Activated CD4-positive, alpha-beta memory T cell treated with anti-CD3 and anti-CD28 coated beads for 36 hours (primary cell): Measurements from ENCODE around the gene FMN1. TPM values are rescaled to one million over a fixed set of nuclear protein-coding genes. Genes with fewer than 3 reads are reported as not detected.

Experiments
- CTCF ChIA-PET: fragments of 350-600 bp; sonication (Branson Sonifier 250); formaldehyde crosslinking; loops from one replicate; lab custom pipeline; 2021; ENCODE audit warnings: antibody characterized with exemption, inconsistent platforms; lab: Charles Lee
- POLR2A ChIA-PET: fragments of 350-600 bp; sonication (Branson Sonifier 250); formaldehyde crosslinking; loops from one replicate; lab custom pipeline; 2021; ENCODE audit warnings: antibody characterized with exemption; lab: Charles Lee
- DNase-seq: peaks from one replicate; pipeline ENCODE4 v3.0.0-alpha.2; 2020
- H3K27ac Mint-ChIP-seq: one replicate; pipeline ENCODE4 v1.8.0; 2021; ENCODE audit warnings: mixed read lengths
- H3K27me3 Mint-ChIP-seq: one replicate; pipeline ENCODE4 v1.8.0; 2021; ENCODE audit warnings: mixed read lengths
- H3K36me3 Mint-ChIP-seq: one replicate; pipeline ENCODE4 v1.8.0; 2021; ENCODE audit warnings: mixed read lengths
- H3K4me1 Mint-ChIP-seq: one replicate; pipeline ENCODE4 v1.8.0; 2021; ENCODE audit warnings: low read depth, mixed read lengths
- H3K4me3 Mint-ChIP-seq: one replicate; pipeline ENCODE4 v1.8.0; 2021; ENCODE audit warnings: mild to moderate bottlenecking, mixed read lengths
- H3K9me3 Mint-ChIP-seq: one replicate; pipeline ENCODE4 v1.8.0; 2021; ENCODE audit warnings: mixed read lengths
- intact Hi-C: fragments of 100-400 bp; cut with micrococcal nuclease; formaldehyde crosslinking; loops from one replicate; pipeline ENCODE4 v1.15.1; 2023
- total RNA-seq, 2 experiments: library from RNA; stranded (reverse); gene quantifications; one replicate each; pipeline ENCODE4 v1.2.3, GENCODE V29; 2021

The FMN1 gene
- total RNA-seq, 2 experiments from 2014 or later: 0.05 TPM; not detected in 1

- DNase-seq: no peak
- intact Hi-C loops: no loop called here
- POLR2A ChIA-PET: no interaction called here
- Mint-ChIP-seq H3K27me3 (peaks cover 1% of the 10 kb centered on the region), H3K4me1 (no peaks in the 10 kb centered on the region), H3K36me3 (no peaks in the 10 kb centered on the region), H3K9me3 (peaks cover 6% of the 10 kb centered on the region), H3K27ac (no peak overlapping the region), H3K4me3 (no peak overlapping the region)
- CTCF ChIA-PET: no interaction called here
These were observed 16.8 kb upstream of the FMN1 start for GRCh38 chr15:33211176-33211808.

DNA sequence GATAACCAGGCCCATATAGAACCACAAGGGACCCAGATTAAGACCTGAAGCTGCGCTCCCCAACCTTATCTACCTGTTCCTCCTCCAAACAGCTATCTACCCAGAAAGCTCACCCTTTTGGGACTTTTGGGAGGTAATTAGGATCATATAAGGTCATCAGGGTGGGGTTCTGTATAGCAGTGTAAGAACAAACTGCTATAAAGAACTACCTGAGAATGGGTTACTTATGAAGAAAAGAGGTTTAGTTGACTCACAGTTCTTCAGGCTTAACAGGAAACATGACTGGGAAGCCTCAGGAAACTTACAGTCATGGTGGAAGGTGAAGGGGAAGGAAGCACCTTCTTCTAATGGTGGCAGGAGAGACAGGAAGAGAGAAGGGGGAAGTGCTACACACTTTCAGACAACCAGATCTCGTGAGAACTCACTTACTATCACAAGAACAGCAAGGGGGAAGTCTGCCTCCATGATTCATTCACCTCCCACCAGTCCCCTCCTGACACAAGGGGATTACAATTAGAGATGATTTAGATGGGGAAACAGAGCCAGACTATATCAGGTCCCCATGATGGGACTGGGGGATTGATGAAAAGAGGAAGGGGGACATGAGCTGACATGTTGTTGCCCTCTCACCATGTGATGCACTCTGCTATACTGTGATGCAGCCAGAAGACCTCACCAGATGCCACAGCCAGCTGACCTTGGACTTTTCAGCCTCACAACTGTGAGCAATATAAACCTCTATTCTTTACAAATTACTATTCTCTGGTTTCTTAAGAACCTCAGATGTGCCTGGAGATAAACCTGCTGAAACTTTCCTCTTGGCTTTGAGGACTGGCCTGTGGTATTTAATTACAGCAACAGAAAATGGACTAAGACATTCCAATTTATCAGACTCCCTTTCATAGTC lies 15.3 kb upstream of the FMN1 start:
- Mint-ChIP-seq H3K9me3 (peaks cover 6% of the 10 kb centered on the region), H3K4me1 (no peaks in the 10 kb centered on the region), H3K27ac (peak overlapping the region; percentile 13), H3K36me3 (no peaks in the 10 kb centered on the region), H3K4me3 (no peak overlapping the region), H3K27me3 (peaks cover 1% of the 10 kb centered on the region)
- POLR2A ChIA-PET: no interaction called here
- CTCF ChIA-PET: no interaction called here
- DNase-seq: no peak
- intact Hi-C loops: no loop called here

DNA sequence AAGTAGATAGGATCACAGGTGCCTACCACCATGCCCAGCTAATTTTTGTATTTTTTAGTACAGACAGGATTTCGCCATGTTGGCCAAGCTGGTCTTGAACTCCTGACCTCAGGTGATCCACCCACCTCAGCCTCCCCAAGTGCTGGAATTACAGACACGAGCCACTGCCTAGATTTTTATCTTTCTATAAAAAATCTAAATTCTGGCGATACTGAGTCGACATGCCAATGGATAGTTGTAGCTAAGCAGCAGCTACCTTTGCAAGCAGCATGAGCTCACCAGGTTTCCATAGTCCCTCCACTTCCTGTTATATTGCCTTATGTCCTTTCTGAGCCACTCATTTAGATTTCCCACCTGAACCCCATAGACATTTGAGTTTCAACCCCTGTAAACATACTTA lies 13.1 kb upstream of the FMN1 start:
- intact Hi-C loops: no loop called here
- no peak overlapping the region for H3K27ac Mint-ChIP-seq
- DNase-seq: no peak
- H3K9me3 Mint-ChIP-seq: peaks cover 6% of the 10 kb centered on the region
- no peaks in the 10 kb centered on the region for H3K36me3 Mint-ChIP-seq
- no peak overlapping the region for H3K4me3 Mint-ChIP-seq
- H3K27me3 Mint-ChIP-seq: peaks cover 4% of the 10 kb centered on the region
- ChIA-PET POLR2A (no interaction called here), CTCF (interaction anchor here (0.7 to 1.2 kb wide), 3 partner anchors 8 to 85 kb away, joined by 3 to 4 read pairs (median 3); no protein-coding TSS in a partner anchor)
- H3K4me1 Mint-ChIP-seq: peaks cover 5% of the 10 kb centered on the region

DNA sequence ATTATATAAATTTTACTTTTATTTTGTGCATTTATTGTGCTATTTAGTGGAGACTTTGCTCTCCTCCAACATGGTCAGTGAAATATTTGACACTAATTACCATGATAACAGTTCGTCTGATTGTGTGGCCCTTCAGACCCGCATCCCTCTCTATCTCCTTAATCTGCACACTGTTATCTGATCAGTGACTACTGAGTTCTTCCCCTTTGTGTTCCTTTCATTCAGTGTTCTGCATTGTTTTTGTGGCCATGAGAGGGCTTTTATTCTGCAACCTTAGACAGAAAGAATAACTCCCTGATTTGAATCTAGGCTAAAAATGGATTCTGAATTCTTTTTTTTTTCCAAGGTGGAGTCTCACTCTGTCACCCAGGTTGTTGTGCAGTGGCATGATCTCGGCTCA lies 11.9 kb upstream of the FMN1 start:
- H3K4me1 Mint-ChIP-seq: peaks cover 15% of the 10 kb centered on the region
- intact Hi-C loops: no loop called here
- CTCF ChIA-PET: interaction anchor here (1.2 kb wide), 1 partner anchor 10 kb away, joined by 4 read pairs; no protein-coding TSS in a partner anchor

GRCh38 chr15:33204926-33205325 lies 10.4 kb upstream of the FMN1 start:
- Mint-ChIP-seq H3K4me1 (peaks cover 30% of the 10 kb centered on the region), H3K9me3 (peaks cover 5% of the 10 kb centered on the region), H3K27ac (no peak overlapping the region), H3K36me3 (no peaks in the 10 kb centered on the region), H3K27me3 (peaks cover 12% of the 10 kb centered on the region), H3K4me3 (no peak overlapping the region)
- ChIA-PET POLR2A (no interaction called here), CTCF (interaction anchor here (1.0 to 1.6 kb wide), 2 partner anchors 11 kb away, joined by 3 to 7 read pairs; partner anchors contain the start of gene FMN1)
- DNase-seq: no peak
- intact Hi-C loops: loop anchor here (5.0 kb wide), 1 partner anchor 103 kb away; no protein-coding TSS in a partner anchor

More for the DNA sequence above, 11.9 kb upstream of the FMN1 start:
- Mint-ChIP-seq H3K9me3 (peaks cover 6% of the 10 kb centered on the region), H3K27me3 (peaks cover 4% of the 10 kb centered on the region), H3K4me3 (no peak overlapping the region), H3K27ac (no peak overlapping the region), H3K36me3 (no peaks in the 10 kb centered on the region)
- POLR2A ChIA-PET: no interaction called here
- DNase-seq: no peak

DNA sequence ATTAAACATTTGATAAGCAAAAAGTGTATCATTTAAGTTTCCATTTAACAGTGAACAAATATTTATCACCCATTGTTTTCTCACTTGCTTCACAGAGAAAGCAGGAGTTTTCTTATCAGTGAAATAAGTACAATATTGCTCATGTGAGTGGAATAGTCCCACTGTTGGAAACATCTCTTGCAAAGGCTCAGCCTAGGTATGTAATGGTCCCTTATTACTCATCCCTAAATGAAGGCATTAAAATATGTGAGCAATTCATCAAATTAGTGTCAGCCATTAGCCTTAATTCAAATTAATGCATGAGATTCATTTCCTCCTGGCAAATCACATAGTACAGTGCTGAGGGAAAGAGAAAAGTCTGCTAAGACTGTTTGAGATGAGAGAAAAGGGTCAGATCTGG lies 9.6 kb upstream of the FMN1 start:
- Mint-ChIP-seq H3K4me1 (peaks cover 30% of the 10 kb centered on the region), H3K36me3 (no peaks in the 10 kb centered on the region), H3K9me3 (no peaks in the 10 kb centered on the region), H3K27me3 (peaks cover 15% of the 10 kb centered on the region), H3K4me3 (no peak overlapping the region), H3K27ac (no peak overlapping the region)
- DNase-seq: no peak
- CTCF ChIA-PET: interaction anchor here (1.0 kb wide), 1 partner anchor 10 kb away, joined by 3 read pairs; the partner anchor contains the start of gene FMN1
- POLR2A ChIA-PET: no interaction called here
- intact Hi-C loops: loop anchor here (5.0 kb wide), 1 partner anchor 102 kb away; no protein-coding TSS in a partner anchor

- CTCF ChIA-PET: interaction anchor here (1.2 to 3.0 kb wide), 4 partner anchors 10 to 70 kb away, joined by 3 to 10 read pairs (median 5); no protein-coding TSS in a partner anchor
- peaks cover 30% of the 10 kb centered on the region for H3K4me1 Mint-ChIP-seq
- peak overlapping the region; percentile 61 for H3K27ac Mint-ChIP-seq
- intact Hi-C loops: loop anchor here (1.0 to 5.0 kb wide), 4 partner anchors 7 to 99 kb away; partner anchors contain the start of gene FMN1
- peak; percentile 76 for DNase-seq
- peaks cover 15% of the 10 kb centered on the region for H3K27me3 Mint-ChIP-seq
- POLR2A ChIA-PET: interaction anchor here (0.5 to 1.5 kb wide), 3 partner anchors 11 to 23 kb away, joined by 3 to 6 read pairs (median 4); no protein-coding TSS in a partner anchor
- no peaks in the 10 kb centered on the region for H3K9me3 Mint-ChIP-seq
- H3K4me3 Mint-ChIP-seq: peak overlapping the region; percentile 63
- no peaks in the 10 kb centered on the region for H3K36me3 Mint-ChIP-seq
These were observed 7.1 kb upstream of the FMN1 start for GRCh38 chr15:33201491-33202231.

- intact Hi-C loops: loop anchor here (1.0 to 5.0 kb wide), 3 partner anchors 11 to 99 kb away; no protein-coding TSS in a partner anchor
- DNase-seq: no peak
- no peaks in the 10 kb centered on the region for H3K9me3 Mint-ChIP-seq
- peaks cover 14% of the 10 kb centered on the region for H3K27me3 Mint-ChIP-seq
- H3K4me3 Mint-ChIP-seq: no peak overlapping the region
- ChIA-PET CTCF (interaction anchor here (1.9 to 3.0 kb wide), 3 partner anchors 9 to 69 kb away, joined by 4 to 10 read pairs (median 6); no protein-coding TSS in a partner anchor), POLR2A (interaction anchor here (1.5 kb wide), 1 partner anchor 11 kb away, joined by 6 read pairs; no protein-coding TSS in a partner anchor)
- peaks cover 30% of the 10 kb centered on the region for H3K4me1 Mint-ChIP-seq
- H3K36me3 Mint-ChIP-seq: no peaks in the 10 kb centered on the region
- no peak overlapping the region for H3K27ac Mint-ChIP-seq
These were observed 6.4 kb upstream of the FMN1 start for GRCh38 chr15:33200903-33201302.

GRCh38 chr15:33200444-33200843 lies 5.9 kb upstream of the FMN1 start:
- no peak for DNase-seq
- Mint-ChIP-seq H3K27me3 (peaks cover 14% of the 10 kb centered on the region), H3K36me3 (no peaks in the 10 kb centered on the region), H3K27ac (no peak overlapping the region), H3K9me3 (no peaks in the 10 kb centered on the region), H3K4me3 (no peak overlapping the region), H3K4me1 (peaks cover 31% of the 10 kb centered on the region)
- intact Hi-C loops: loop anchor here (5.0 kb wide), 1 partner anchor 98 kb away; no protein-coding TSS in a partner anchor
- CTCF ChIA-PET: interaction anchor here (1.9 to 3.0 kb wide), 2 partner anchors 16 to 68 kb away, joined by 4 to 10 read pairs; no protein-coding TSS in a partner anchor
- POLR2A ChIA-PET: no interaction called here

- CTCF ChIA-PET: no interaction called here
These were observed 4.0 kb upstream of the FMN1 start for GRCh38 chr15:33198541-33198940.

DNA sequence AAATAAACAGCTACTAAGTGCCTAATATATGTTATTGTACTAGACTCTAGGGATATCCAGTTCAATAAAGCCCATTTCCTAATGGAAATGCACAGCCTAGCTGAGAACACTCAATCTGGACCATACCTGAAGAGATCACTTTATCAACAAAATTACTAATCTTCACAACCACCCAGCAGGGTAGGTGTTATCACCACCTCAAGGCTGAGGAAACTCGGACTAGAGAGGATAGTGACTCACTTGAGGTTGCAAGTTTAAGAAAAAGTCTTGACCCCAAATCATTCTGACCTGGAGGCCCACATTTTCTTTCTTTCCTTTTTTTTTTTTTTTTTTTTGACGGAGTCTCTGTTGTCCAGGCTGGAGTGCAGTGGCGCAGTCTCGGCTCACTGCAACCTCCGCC lies 3.1 kb upstream of the FMN1 start:
- no peak overlapping the region for H3K27ac Mint-ChIP-seq
- H3K4me3 Mint-ChIP-seq: no peak overlapping the region
- POLR2A ChIA-PET: no interaction called here
- intact Hi-C loops: no loop called here
- CTCF ChIA-PET: no interaction called here
- no peaks in the 10 kb centered on the region for H3K36me3 Mint-ChIP-seq
- no peak for DNase-seq
- H3K4me1 Mint-ChIP-seq: peaks cover 36% of the 10 kb centered on the region
- H3K9me3 Mint-ChIP-seq: no peaks in the 10 kb centered on the region
- H3K27me3 Mint-ChIP-seq: peaks cover 30% of the 10 kb centered on the region

More at GRCh38 chr15:33198541-33198940, 4.0 kb upstream of the FMN1 start:
- H3K27me3 Mint-ChIP-seq: peaks cover 21% of the 10 kb centered on the region
- DNase-seq: no peak
- no peaks in the 10 kb centered on the region for H3K9me3 Mint-ChIP-seq
- H3K4me3 Mint-ChIP-seq: no peak overlapping the region
- no peaks in the 10 kb centered on the region for H3K36me3 Mint-ChIP-seq
- POLR2A ChIA-PET: no interaction called here
- intact Hi-C loops: no loop called here
- H3K4me1 Mint-ChIP-seq: peaks cover 38% of the 10 kb centered on the region
- H3K27ac Mint-ChIP-seq: no peak overlapping the region
